Uterus (tissue), 2 donors: ENCODE results near the gene NOXA1.

ENCODE experiments used
- POLR2A ChIP-seq, 2 donors: fragments of 450-650 bp; IDR thresholded peaks; one replicate each; pipeline ENCODE4 v1.6.1; 2016; ENCODE audit warnings: antibody characterized with exemption in 2 of 2, mild to moderate bottlenecking in 1 of 2, moderate library complexity in 1 of 2
- TF ChIP-seq, protein P1 (sequence below), 4 experiments: fragments of 200-600 bp in 2 of 4; fragments of 450-650 bp in 2 of 4; sonication (generic) in 2 of 4; IDR thresholded peaks; one replicate each; pipeline ENCODE4 v1.5.1; 2016 to 2019; ENCODE audit warnings: antibody characterized with exemption in 4 of 4, mild to moderate bottlenecking in 2 of 4, moderate library complexity in 1 of 4

DNA sequence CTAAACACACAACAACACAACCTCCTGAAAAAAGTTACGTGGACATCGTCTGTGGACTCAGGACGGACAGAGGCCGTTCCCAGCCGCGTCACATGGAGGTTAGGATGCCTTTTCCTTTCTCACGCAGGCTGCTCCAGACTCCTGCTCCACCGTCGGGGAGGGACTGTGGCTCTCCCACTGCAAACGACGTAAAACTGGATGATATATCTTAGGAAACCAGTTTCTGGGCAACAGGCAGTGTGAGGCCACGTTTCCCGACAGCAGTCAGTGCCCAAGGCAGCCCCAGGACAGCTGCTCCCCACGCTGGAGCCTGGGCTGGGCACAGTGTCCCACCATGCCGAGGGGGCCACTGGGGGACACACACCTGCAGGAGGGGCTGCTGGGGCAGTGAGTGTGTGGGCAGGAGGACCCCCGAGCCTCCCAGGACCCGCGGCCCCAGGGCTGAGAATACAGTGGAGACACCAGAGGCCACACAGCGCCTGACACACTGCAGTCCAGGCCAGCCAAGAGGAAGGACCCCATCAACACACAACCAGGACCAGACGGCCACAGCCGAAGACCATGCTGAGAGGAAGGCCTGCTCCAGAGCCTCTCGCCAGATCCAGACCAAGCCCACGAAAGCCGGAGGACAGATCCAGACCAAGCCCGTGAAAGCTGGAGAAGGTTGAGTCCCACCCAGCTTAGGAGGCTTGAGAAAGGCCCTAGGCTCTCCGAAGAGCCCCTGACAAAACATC, 26.4 kb upstream of the NOXA1 start:
- TF ChIP-seq, protein P1, sequence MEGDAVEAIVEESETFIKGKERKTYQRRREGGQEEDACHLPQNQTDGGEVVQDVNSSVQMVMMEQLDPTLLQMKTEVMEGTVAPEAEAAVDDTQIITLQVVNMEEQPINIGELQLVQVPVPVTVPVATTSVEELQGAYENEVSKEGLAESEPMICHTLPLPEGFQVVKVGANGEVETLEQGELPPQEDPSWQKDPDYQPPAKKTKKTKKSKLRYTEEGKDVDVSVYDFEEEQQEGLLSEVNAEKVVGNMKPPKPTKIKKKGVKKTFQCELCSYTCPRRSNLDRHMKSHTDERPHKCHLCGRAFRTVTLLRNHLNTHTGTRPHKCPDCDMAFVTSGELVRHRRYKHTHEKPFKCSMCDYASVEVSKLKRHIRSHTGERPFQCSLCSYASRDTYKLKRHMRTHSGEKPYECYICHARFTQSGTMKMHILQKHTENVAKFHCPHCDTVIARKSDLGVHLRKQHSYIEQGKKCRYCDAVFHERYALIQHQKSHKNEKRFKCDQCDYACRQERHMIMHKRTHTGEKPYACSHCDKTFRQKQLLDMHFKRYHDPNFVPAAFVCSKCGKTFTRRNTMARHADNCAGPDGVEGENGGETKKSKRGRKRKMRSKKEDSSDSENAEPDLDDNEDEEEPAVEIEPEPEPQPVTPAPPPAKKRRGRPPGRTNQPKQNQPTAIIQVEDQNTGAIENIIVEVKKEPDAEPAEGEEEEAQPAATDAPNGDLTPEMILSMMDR (IDR thresholded peaks at IDR 0.05): no peak
- TF ChIP-seq POLR2A (IDR thresholded peaks at IDR 0.05): no peak
